GM19397 (cell line): ENCODE results near the gene SH2D1A.
"Not testable (repeated sequence)": the region's sequence is repeated elsewhere in the genome, so short reads cannot be mapped to it uniquely, and the experiment has no call there.

Experiments used
- ATAC-seq: cut with Tn5 transposase; IDR thresholded peaks from one replicate; pipeline ENCODE4 v1.9.1; 2021; ENCODE audit warnings: mild to moderate bottlenecking, moderate library complexity; ENCODE audit not compliant: unreplicated experiment

The SH2D1A gene

GRCh38 chrX:124346117-124346876, at the start of gene SH2D1A:
Gene SH2D1A (plus strand): TSS chrX:124346563. CDS start chrX:124346643, 80 bp downstream.
- no peak for ATAC-seq

- not testable (repeated sequence) for ATAC-seq
Observed at GRCh38 chrX:124299323-124299722, 47.0 kb upstream of the SH2D1A start.

DNA sequence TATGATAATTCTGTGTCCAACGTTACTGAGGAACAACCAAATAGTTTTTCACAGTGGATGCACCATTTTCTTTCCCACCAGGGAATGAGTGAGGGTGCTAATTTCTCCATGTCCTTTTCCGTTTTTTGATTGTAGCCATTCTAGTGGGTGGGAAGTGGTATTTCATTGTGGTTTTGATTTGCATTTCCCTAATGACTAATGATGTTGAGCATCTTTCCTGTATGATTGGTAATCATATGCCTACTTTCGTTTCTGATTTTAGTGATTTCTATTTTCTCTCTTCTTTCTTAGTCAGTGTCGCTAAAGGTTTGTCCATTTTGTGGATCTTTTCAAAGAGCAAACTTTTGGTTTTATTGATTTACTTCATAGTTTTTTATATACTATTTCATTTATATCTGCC, 46.0 kb upstream of the SH2D1A start:
- no peak for ATAC-seq

- no peak for ATAC-seq
Observed at GRCh38 chrX:124307253-124307907, 39.0 kb upstream of the SH2D1A start.

DNA sequence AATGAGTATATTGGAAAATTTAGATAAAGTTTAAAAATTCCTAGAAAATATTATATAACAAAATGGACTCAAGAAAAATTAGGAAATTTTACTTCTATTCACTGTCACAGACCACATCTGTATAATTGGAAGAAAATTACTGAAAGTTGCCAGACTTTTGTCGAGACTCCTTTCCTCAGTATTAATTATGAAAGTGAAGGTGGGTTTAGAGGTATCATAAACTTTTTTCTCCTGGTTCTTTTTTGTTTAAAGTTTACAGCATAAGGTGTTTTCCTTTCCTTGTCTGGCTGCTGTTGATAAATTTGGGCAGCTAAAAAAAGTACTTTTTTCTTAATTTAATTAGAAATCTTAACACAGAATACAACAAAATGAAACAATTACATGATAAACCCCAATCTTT, 20.6 kb upstream of the SH2D1A start:
- no peak for ATAC-seq

DNA sequence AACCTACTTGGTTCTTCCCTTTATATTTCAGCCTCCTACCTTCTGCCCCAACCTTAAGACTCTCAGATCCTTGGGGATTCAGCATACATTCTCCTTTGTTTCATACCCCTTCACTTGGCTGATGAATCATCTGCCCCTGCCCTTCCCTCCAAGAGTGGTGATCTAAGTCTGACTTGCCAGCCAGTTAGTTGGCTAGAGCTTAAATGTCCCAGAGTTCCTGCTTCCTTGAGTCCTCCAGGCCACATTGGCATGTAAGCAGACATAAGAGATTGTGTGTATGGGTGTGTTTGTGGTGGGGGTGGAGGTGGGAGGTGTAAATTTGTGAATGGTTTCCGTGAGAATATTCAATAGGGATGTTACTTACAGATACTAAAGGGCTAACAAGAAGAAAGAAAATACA, 17.6 kb upstream of the SH2D1A start:
- no peak for ATAC-seq

DNA sequence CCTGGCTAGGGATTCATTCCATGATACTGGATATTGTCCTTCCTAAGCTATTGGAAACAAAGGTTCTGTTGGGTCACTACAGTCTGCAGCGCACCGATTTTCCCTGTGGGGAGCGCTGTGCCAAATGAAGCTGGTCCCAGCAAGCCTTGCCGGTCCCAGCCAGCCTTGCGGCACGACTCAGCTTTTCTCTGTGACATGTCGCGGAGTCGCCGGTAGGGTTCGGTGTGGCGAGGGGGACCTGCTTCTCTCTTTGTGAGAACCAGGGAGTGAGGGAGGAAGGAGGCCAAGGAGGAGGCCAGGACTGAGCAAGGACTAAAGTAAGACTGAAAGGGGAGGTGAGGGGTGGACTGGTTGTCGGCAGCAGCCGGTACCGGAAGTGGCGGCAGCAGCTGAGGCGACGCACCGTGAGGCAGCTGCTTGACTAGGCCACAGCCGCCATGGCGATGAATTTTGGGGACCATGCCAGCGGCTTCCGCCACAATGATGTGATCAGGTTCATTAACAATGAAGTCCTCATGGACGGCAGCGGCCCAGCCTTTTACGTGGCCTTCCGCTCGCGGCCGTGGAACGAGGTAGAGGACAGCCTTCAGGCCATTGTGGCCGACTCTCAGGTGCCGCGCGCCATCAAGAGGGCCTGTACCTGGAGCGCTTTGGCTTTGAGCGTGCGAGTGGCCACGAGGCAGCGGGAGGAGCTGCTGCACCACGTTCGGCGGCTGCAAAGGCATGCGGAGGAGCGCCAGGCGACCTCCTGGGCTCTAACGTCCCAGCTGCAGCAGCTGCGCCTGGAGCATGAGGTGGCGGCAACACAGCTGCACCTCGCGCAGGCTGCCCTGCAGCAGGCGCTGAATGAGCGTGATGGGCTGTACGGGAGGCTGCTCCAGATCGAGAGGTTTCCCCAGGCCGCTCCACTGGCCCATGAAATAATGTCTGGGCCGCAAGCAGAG, 13.6 kb upstream of the SH2D1A start, which contains the start of gene TEX13D:
Gene TEX13D, plus strand, starts transcription at position 180 of the 944 bp plus-strand sequence. Its CDS starts 258 bp downstream, at position 438.
- ATAC-seq: no peak

DNA sequence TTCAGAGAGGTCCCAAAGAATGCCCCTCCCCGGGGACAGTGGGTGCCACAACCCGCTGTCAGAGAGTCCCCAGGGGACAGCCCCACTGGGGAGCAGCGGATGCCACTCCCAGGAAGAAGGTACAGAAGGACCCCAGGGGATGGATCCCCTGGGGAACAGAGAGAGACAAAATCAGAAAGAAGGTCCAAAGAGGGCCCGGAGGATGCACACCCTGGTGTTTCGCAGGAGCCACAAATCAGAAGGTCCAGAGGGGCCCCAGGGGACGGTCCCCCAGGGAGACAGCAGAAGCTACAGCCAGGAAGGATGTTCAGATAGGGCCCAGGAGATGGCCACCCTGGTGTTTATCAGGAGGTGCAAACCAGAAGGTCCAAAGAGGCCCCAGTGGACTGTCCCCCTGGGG, 12.5 kb upstream of the SH2D1A start:
- peak; percentile 59 for ATAC-seq

GRCh38 chrX:124334555-124334954, 11.8 kb upstream of the SH2D1A start:
- peak; percentile 8 for ATAC-seq

GRCh38 chrX:124335598-124335997, 10.8 kb upstream of the SH2D1A start:
- no peak for ATAC-seq

DNA sequence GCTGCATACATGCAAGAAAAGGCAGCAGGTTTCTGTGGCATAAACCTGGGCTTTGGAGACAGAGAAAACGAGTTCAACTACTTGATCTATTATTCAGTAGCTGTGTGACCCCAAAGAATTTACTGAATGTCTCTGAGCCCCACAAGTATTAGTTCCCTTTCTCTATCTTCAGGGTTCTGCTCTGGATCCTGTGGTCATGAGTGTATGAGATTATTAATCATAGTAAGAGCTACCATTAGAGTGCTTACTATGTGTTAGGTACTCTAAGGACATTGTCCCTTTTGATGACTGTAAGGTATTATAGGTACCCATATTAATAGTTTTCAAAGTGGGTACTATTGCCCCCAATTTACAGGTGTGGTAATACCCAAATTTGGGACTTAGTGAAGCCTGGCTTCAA, 8.4 kb upstream of the SH2D1A start:
- ATAC-seq: no peak

GRCh38 chrX:124338733-124339514, 7.4 kb upstream of the SH2D1A start:
- no peak for ATAC-seq

- no peak for ATAC-seq
Observed at GRCh38 chrX:124341396-124342132, 4.8 kb upstream of the SH2D1A start.

GRCh38 chrX:124342174-124342867, 4.0 kb upstream of the SH2D1A start:
- no peak for ATAC-seq

DNA sequence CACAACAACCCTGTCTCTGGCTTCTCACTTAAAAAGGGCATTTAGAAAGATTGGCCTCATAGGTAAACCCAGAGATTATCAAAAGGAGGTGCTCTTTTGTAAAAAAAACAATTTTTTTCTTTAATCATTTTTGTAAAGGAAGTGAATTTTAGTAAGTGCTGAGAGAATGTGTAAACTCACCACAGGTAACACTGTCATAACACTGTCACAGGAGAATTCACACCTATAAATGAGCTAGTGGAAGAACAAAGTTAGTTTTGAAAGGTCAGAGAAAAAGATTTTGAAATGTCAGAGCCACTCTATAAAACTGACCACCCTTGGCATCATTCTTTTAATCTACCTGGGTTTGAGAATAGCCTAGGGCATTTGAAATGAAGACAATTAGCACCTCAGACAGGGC, 3.3 kb upstream of the SH2D1A start:
- no peak for ATAC-seq

GRCh38 chrX:124344246-124344645, 2.1 kb upstream of the SH2D1A start:
- no peak for ATAC-seq

DNA sequence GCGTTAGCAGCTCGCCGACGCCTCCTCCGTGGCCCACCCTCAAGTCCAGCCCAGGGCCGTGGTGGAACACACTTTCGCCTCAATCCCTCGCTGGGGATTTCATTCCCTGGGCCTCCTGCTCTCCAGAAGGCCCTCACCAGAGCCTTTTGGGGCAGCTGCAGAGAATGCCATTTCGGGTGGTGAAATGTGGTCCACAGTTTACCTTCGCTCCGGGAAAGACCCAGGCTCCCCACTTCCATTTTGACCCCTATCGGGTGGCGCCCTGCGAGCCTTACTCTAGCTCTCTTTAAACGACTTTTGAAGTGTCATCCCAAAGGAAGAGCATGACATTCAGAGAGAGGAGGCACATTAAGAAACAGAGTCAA, 496 bp downstream of the SH2D1A start:
- no peak for ATAC-seq

GRCh38 chrX:124347242-124347641, 879 bp downstream of the SH2D1A start:
- ATAC-seq: no peak

- ATAC-seq: no peak
Observed at GRCh38 chrX:124348182-124348581, 1.8 kb downstream of the SH2D1A start.
